Kidney (tissue), 22 donors: ENCODE data around the gene KCNA3. TPM values are rescaled to one million over a fixed set of nuclear protein-coding genes. Genes with fewer than 3 reads are reported as not detected.

Experiments used
- DNase-seq, 5 donors: peaks; one replicate each; pipeline ENCODE4 v3.0.0-alpha.2; 2013 to 2020
- FAIRE-seq: peaks from 2 replicates; lab custom pipeline; 2012; peaks lifted over from hg19 to GRCh38; lab: Jason Lieb, UNC
- H3K27ac ChIP-seq, 2 donors: one replicate each; pipeline ENCODE4 v1.7.0; 2013; ENCODE audit warnings: low read depth in 2 of 2, low read length in 2 of 2, inconsistent platforms in 1 of 2
- H3K27me3 ChIP-seq: one replicate; pipeline ENCODE4 v1.7.1; 2013; ENCODE audit warnings: low read length, inconsistent platforms; ENCODE audit not compliant: control insufficient read depth, insufficient read depth
- H3K36me3 ChIP-seq, 3 donors: one replicate each; pipeline versions ENCODE4 v1.7.0 to v1.7.1; 2013; ENCODE audit warnings: low read length in 3 of 3, control low read depth in 1 of 3, inconsistent platforms in 1 of 3; ENCODE audit not compliant: insufficient read depth in 3 of 3, control insufficient read depth in 2 of 3
- H3K4me1 ChIP-seq, 3 donors: one replicate each; pipeline versions ENCODE4 v1.7.0 to v1.7.1; 2013; ENCODE audit warnings: low read length in 3 of 3, inconsistent platforms in 1 of 3, low read depth in 1 of 3; ENCODE audit not compliant: control insufficient read depth in 2 of 3, insufficient read depth in 2 of 3
- H3K4me3 ChIP-seq, 3 donors: one replicate each; pipeline versions ENCODE4 v1.7.0 to v1.8.1; 2013; ENCODE audit warnings: low read length in 3 of 3, control low read depth in 1 of 3, inconsistent platforms in 1 of 3
- H3K9ac ChIP-seq, 3 donors: one replicate each; pipeline versions ENCODE4 v1.7.0 to v1.7.1; 2013; ENCODE audit warnings: low read length in 3 of 3, control low read depth in 1 of 3, inconsistent platforms in 1 of 3
- H3K9me3 ChIP-seq, 3 donors: one replicate each; pipeline versions ENCODE4 v1.7.0 to v1.7.1; 2013; ENCODE audit warnings: low read length in 3 of 3, control low read depth in 1 of 3, inconsistent platforms in 1 of 3; ENCODE audit not compliant: control insufficient read depth in 2 of 3, insufficient read depth in 1 of 3
- intact Hi-C: fragments of 100-400 bp; cut with DNase I; formaldehyde crosslinking; loops from one replicate; pipeline ENCODE4 v1.11.1; 2022
- long read RNA-seq, 10 donors: library from polyadenylated mRNA in 1 of 10; unstranded in 1 of 10; transcript quantifications; one replicate each; pipeline ENCODE4 v2.0.0 and lab custom pipeline, GENCODE V29; 2021 to 2026
- polyA plus RNA-seq: library from polyadenylated mRNA; stranded (reverse); fragments of 350-450 nt; fragmentation: Illumina TruSeq; extraction: RNeasy Lipid Tissue Mini Kit (QIAGEN cat#74804); gene quantifications from one replicate; pipeline ENCODE4 v1.2.3, GENCODE V29; 2014; ENCODE audit warnings: low read depth, low replicate concordance; ENCODE audit not compliant: insufficient read depth
- total RNA-seq: library from RNA; stranded (reverse); fragmentation: NEBNext Ultra II Directional; extraction: Animal tissue kit (Norgen Biotek cat#: 25700); gene quantifications from one replicate; pipeline ENCODE4 v1.2.1, GENCODE V29; 2021
- TF ChIP-seq, protein P1 (sequence below): IDR thresholded peaks from 3 replicates; pipeline ENCODE4 v1.5.1; 2012; ENCODE audit warnings: mild to moderate bottlenecking, moderate library complexity, borderline replicate concordance; ENCODE audit not compliant: insufficient read depth; ENCODE audit errors: extremely low read depth
- donor health status: control.
- donor health status: control.
- donor health status: control.
- donor health status: control.
- donor health status: control.
- donor health status: DM: yes; HTN: yes; CAD: no.
- donor health status: Normal renal cell carcinoma (clear cell type).

The KCNA3 gene
- total RNA-seq (6.7 TPM), polyA plus RNA-seq (not detected)
- long read RNA-seq, donor 1 = 0 reads
- long read RNA-seq, donor 2 = 0 reads
- long read RNA-seq, donor 3 = 0 reads
- long read RNA-seq, donor 4 = 0 reads
- long read RNA-seq, donor 5 = 0 reads
- long read RNA-seq, donor 6 = 0 reads
- long read RNA-seq, donor 7 = 0 reads
- long read RNA-seq, donor 8 = 0 reads
- long read RNA-seq, donor 9 = 0 reads
- long read RNA-seq, donor 10, partial matches to known transcripts = 0 of 1 reads
- long read RNA-seq, donor 10, other reads (novel, unspliced or antisense) = 0 of 1 reads

DNA sequence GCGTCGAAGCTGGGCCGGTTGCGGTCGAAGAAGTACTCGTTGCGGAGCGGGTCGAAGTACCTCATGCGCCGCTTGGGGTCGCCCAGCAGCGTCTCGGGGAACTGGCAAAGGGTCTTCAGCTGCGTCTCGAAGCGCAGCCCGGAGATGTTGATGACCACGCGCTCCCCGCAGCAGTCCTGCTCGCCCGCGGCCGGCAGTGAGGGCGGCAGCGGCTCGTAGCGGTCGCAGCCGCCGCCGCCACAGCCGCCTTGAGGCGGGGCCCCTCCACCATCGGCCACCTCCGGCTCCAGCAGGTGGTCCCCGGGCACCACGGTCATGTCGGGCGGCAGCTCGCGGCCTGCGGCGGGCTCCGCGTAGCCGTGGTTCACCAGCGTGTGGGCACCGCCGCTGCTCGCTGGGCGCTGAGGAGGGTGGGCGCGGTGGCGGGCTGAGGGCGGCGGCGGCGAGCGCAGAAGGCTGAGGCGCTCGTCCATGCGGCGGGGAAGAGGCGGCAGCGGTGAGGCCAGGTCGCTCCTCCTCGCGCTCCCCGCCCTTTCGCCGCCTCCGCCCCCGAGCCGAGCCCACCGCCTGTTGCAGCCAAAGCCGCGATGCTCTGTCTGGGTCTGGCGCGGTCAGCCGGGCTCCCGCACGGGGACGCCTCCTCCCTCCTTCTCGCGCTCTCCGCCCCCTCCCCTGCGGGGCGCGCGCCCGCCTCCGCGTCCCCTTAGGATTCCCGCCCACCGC lies at the start of gene KCNA3:
Gene KCNA3, minus strand, starts transcription at position 604 of the 723 bp plus-strand sequence. Its CDS starts 131 bp downstream, at position 473.
- Histone ChIP-seq H3K9me3 (no peaks in the 10 kb centered on the region), H3K4me3 (peak within 1 kb of the TSS in 1 of 3 donors; percentile 21), H3K36me3 (no peaks in the 10 kb centered on the region), H3K4me1 (no peaks in the 10 kb centered on the region), H3K27ac (no peak within 1 kb of the TSS), H3K27me3 (peaks cover 37% of the 10 kb centered on the region), H3K9ac (no peak within 1 kb of the TSS)
- TF ChIP-seq, protein P1, sequence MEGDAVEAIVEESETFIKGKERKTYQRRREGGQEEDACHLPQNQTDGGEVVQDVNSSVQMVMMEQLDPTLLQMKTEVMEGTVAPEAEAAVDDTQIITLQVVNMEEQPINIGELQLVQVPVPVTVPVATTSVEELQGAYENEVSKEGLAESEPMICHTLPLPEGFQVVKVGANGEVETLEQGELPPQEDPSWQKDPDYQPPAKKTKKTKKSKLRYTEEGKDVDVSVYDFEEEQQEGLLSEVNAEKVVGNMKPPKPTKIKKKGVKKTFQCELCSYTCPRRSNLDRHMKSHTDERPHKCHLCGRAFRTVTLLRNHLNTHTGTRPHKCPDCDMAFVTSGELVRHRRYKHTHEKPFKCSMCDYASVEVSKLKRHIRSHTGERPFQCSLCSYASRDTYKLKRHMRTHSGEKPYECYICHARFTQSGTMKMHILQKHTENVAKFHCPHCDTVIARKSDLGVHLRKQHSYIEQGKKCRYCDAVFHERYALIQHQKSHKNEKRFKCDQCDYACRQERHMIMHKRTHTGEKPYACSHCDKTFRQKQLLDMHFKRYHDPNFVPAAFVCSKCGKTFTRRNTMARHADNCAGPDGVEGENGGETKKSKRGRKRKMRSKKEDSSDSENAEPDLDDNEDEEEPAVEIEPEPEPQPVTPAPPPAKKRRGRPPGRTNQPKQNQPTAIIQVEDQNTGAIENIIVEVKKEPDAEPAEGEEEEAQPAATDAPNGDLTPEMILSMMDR = no peak
- FAIRE-seq (no peak), DNase-seq (peak; percentile 45 to 81 (median 68))
- intact Hi-C loops = no loop called here

DNA sequence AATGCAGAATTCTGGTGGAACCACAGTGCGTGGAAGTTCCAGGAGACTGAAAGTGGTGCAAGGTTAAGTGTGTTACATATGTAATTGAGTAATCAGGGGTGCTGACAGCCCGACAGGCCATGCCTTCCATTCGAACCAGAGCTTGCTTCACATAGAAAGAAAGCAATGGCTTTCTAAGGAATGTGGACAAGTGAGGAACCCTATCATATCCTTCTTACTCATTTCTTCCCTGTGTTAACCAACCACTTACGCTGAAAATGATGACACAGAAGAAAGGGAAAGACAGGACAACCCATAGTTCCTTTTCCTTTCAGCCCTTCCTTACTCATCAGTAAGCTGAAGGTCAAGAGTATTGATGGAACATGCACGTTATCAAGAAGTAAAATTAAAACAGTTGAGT lies 48.1 kb upstream of the KCNA3 start:
- no peak for FAIRE-seq
- Histone ChIP-seq H3K4me3 (no peak overlapping the region), H3K36me3 (no peaks in the 10 kb centered on the region), H3K9me3 (no peaks in the 10 kb centered on the region), H3K9ac (no peak overlapping the region), H3K27ac (no peak overlapping the region), H3K4me1 (peaks cover 0 to 4% (median 0%) of the 10 kb centered on the region in 3 donors), H3K27me3 (no peaks in the 10 kb centered on the region)
- TF ChIP-seq, protein P1 = no peak
- intact Hi-C loops = no loop called here
- no peak for DNase-seq

DNA sequence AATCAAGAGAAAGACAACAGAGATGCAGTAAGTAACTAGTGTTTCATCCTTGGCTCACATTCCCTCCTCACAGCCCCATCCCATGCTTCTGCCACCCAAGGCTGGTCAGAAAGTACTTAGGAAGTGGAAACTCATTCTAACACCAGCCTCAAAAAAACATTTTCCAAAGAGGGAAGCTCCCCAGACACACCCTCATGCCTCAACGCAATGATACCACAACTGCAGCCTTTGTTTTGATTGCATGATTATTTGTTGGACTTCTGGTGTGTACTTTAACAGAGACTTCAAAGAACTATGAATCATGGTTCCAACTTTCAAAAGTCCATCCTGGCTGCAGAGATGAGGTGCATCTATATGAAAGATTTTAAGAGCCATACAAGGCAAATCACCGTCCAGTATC lies 45.2 kb upstream of the KCNA3 start:
- DNase-seq = no peak
- Histone ChIP-seq H3K36me3 (no peaks in the 10 kb centered on the region), H3K9me3 (no peaks in the 10 kb centered on the region), H3K9ac (no peak overlapping the region), H3K27ac (no peak overlapping the region), H3K4me3 (no peak overlapping the region), H3K4me1 (peaks cover 0 to 6% (median 0%) of the 10 kb centered on the region in 3 donors), H3K27me3 (no peaks in the 10 kb centered on the region)
- intact Hi-C loops = no loop called here
- TF ChIP-seq, protein P1 = no peak
- no peak for FAIRE-seq
